HepG2 (cell line): ENCODE results near the gene SELENOH. TPM values are rescaled to one million over a fixed set of nuclear protein-coding genes. Genes with fewer than 3 reads are reported as not detected.

Source experiments
- ARID2 ChIP-seq: sonication (generic); formaldehyde crosslinking; IDR thresholded peaks from 2 replicates; pipeline ENCODE4 v1.8.1; 2022; ENCODE audit warnings: mild to moderate bottlenecking, missing genetic modification reagents, borderline replicate concordance
- FOXM1 ChIP-seq: sonication (generic); formaldehyde crosslinking; IDR thresholded peaks from 2 replicates; pipeline ENCODE4 v1.5.0; 2020; ENCODE audit warnings: missing genetic modification reagents
- HES4 ChIP-seq: sonication (generic); formaldehyde crosslinking; IDR thresholded peaks from 2 replicates; pipeline ENCODE4 v1.9.0; 2021; ENCODE audit warnings: mild to moderate bottlenecking, missing genetic modification reagents, borderline replicate concordance
- MIXL1 ChIP-seq: IDR thresholded peaks from 2 replicates; pipeline ENCODE4 v1.6.1; 2016
- RFX5 ChIP-seq: IDR thresholded peaks from 2 replicates; pipeline ENCODE4 v1.6.1; 2011; ENCODE audit warnings: low read depth, low read length, improper control_type of control experiment
- SIX4 ChIP-seq: sonication (generic); formaldehyde crosslinking; IDR thresholded peaks from 2 replicates; pipeline ENCODE4 v1.4.0; 2020; ENCODE audit warnings: missing genetic modification reagents
- SP2 ChIP-seq: sonication (generic); formaldehyde crosslinking; IDR thresholded peaks from 2 replicates; pipeline ENCODE4 v1.5.1; 2020; ENCODE audit warnings: mild to moderate bottlenecking, missing genetic modification reagents
- SRSF4 ChIP-seq: fragments of 200-400 bp; formaldehyde crosslinking; IDR thresholded peaks from one replicate; pipeline ENCODE4 v1.6.1; 2018; ENCODE audit warnings: mild to moderate bottlenecking, low read depth, low read length, moderate library complexity; ENCODE audit not compliant: poor library complexity, severe bottlenecking
- SUZ12 ChIP-seq: fragments of 150-350 bp; IDR thresholded peaks from 2 replicates; pipeline ENCODE4 v1.6.1; 2014; ENCODE audit warnings: low read depth, low read length
- TCF7L2 ChIP-seq: IDR thresholded peaks from 2 replicates; pipeline ENCODE4 v1.6.1; 2011; ENCODE audit warnings: mild to moderate bottlenecking, low read depth, low read length, moderate library complexity
- THAP11 ChIP-seq: IDR thresholded peaks from 2 replicates; pipeline ENCODE4 v1.6.1; 2016; ENCODE audit warnings: missing biosample characterization, missing genetic modification reagents
- U2AF1 ChIP-seq: fragments of 200-400 bp; formaldehyde crosslinking; optimal IDR thresholded peaks from 2 replicates; pipeline ENCODE3; 2017; ENCODE audit warnings: mild to moderate bottlenecking, low read depth, low read length
- ZBTB7B ChIP-seq: sonication (generic); formaldehyde crosslinking; IDR thresholded peaks from 2 replicates; pipeline ENCODE4 v1.4.0; 2020; ENCODE audit warnings: missing genetic modification reagents
- ZNF253 ChIP-seq: sonication (generic); formaldehyde crosslinking; IDR thresholded peaks from 2 replicates; pipeline ENCODE4 v1.8.0; 2022; ENCODE audit warnings: mild to moderate bottlenecking, missing genetic modification reagents, borderline replicate concordance
- ZNF432 ChIP-seq: sonication (generic); formaldehyde crosslinking; IDR thresholded peaks from 2 replicates; pipeline ENCODE4 v1.5.0; 2020; ENCODE audit warnings: missing genetic modification reagents, mild to moderate bottlenecking, borderline replicate concordance
- ZNF44 ChIP-seq: sonication (generic); formaldehyde crosslinking; IDR thresholded peaks from 2 replicates; pipeline ENCODE4 v1.5.1; 2020; ENCODE audit warnings: mild to moderate bottlenecking, missing genetic modification reagents
- ZNF484 ChIP-seq: sonication (generic); formaldehyde crosslinking; IDR thresholded peaks from 2 replicates; pipeline ENCODE4 v1.5.1; 2020; ENCODE audit warnings: mild to moderate bottlenecking, low read depth, missing genetic modification reagents, borderline replicate concordance
- ZNF549 ChIP-seq: sonication (generic); formaldehyde crosslinking; IDR thresholded peaks from 2 replicates; pipeline ENCODE4 v1.5.0; 2020; ENCODE audit warnings: missing genetic modification reagents
- ZNF629 ChIP-seq: sonication (generic); formaldehyde crosslinking; conservative IDR thresholded peaks from 2 replicates; pipeline ENCODE4 v1.5.0; 2020; ENCODE audit warnings: missing genetic modification reagents
- ZNF660 ChIP-seq: sonication (generic); formaldehyde crosslinking; IDR thresholded peaks from 2 replicates; pipeline ENCODE4 v1.5.1; 2020; ENCODE audit warnings: mild to moderate bottlenecking, low read depth, missing genetic modification reagents, borderline replicate concordance
- ZNF703 ChIP-seq: sonication (generic); formaldehyde crosslinking; IDR thresholded peaks from 2 replicates; pipeline ENCODE4 v1.5.1; 2020; ENCODE audit warnings: missing genetic modification reagents, mild to moderate bottlenecking, moderate library complexity, borderline replicate concordance
- ZNF75D ChIP-seq: sonication (generic); formaldehyde crosslinking; IDR thresholded peaks from 2 replicates; pipeline ENCODE4 v1.8.1; 2023; ENCODE audit warnings: missing genetic modification reagents, mild to moderate bottlenecking, borderline replicate concordance
- ZNF770 ChIP-seq: sonication (generic); formaldehyde crosslinking; IDR thresholded peaks from 2 replicates; pipeline ENCODE4 v1.5.0; 2020; ENCODE audit warnings: mild to moderate bottlenecking, missing genetic modification reagents
- ZNF782 ChIP-seq: sonication (generic); formaldehyde crosslinking; IDR thresholded peaks from 2 replicates; pipeline ENCODE4 v1.4.0; 2020; ENCODE audit warnings: missing genetic modification reagents, mild to moderate bottlenecking, borderline replicate concordance
- polyA plus RNA-seq, 8 experiments: library from polyadenylated mRNA; depleted of rRNA in 3 of 8; stranded (reverse) in 7 of 8; unstranded in 1 of 8; fragments of >200 nt; fragmentation: Illumina TruSeq in 4 of 8; extraction: Trizol in 4 of 8; gene quantifications; 2 replicates each; pipeline versions ENCODE4 v1.2.1 to v1.2.3, GENCODE V29; 2011 to 2016; ENCODE audit warnings: low read depth in 4 of 8, missing spikeins in 1 of 8, mixed read lengths in 1 of 8; ENCODE audit not compliant: insufficient read depth in 1 of 8
- total RNA-seq, 5 experiments: library from RNA; depleted of rRNA; stranded (reverse); fragments of >200 nt; fragmentation: Illumina TruSeq; extraction: Trizol; gene quantifications; 2 replicates each; pipeline ENCODE4 v1.2.3, GENCODE V29; 2016; ENCODE audit warnings: low read depth in 1 of 5

SELENOH gene
- total and polyA plus RNA-seq, 2 of the 13 experiments (the other 11 are each of a cell fraction or from before 2014, with no cell fraction given) = 27.2 to 77.4 TPM

- TF ChIP-seq ZNF770 (CRISPR knock-in tag) (no peak), ZNF629 (CRISPR knock-in tag) (no peak), ZNF703 (CRISPR knock-in tag) (no peak), ZNF44 (CRISPR knock-in tag) (peak; percentile 85), THAP11 (CRISPR knock-in tag) (peak; percentile 94), ZNF253 (CRISPR knock-in tag) (no peak), ZNF484 (CRISPR knock-in tag) (no peak), RFX5 (no peak; the same call in 1 of the 2 replicates), U2AF1 (no peak), HES4 (no peak), ARID2 (CRISPR knock-in tag) (peak; percentile 69; the same call in 1 of the 2 replicates), ZNF432 (CRISPR knock-in tag) (no peak), ZNF75D (CRISPR knock-in tag) (no peak), SRSF4 (no peak), SIX4 (CRISPR knock-in tag) (no peak), SUZ12 (no peak), SP2 (CRISPR knock-in tag) (peak; percentile 94), TCF7L2 (no peak), FOXM1 (CRISPR knock-in tag) (0 out of 2 replicates have a peak, but pooled peaks have one; percentile 49), MIXL1 (CRISPR knock-in tag) (peak; percentile 58; the same call in 1 of the 2 replicates), ZBTB7B (no peak), ZNF549 (CRISPR knock-in tag) (no peak), ZNF660 (CRISPR knock-in tag) (no peak), ZNF782 (no peak)
These were observed 28.8 kb upstream of the SELENOH start, which contains the start of gene TMX2 (continued) for GRCh38 chr11:57712256-57713150.
